HPDE6-E6E7 (cell line): Measurements from ENCODE around the gene HIP1R.
A peak's percentile ranks its signal among the peaks of the same experiment; 100 is the strongest.

ENCODE experiments used
- DNase-seq: peaks from one replicate; pipeline ENCODE4 v3.0.0; 2011; ENCODE audit warnings: missing footprints; ENCODE audit errors: extremely low spot score

The HIP1R gene

DNA sequence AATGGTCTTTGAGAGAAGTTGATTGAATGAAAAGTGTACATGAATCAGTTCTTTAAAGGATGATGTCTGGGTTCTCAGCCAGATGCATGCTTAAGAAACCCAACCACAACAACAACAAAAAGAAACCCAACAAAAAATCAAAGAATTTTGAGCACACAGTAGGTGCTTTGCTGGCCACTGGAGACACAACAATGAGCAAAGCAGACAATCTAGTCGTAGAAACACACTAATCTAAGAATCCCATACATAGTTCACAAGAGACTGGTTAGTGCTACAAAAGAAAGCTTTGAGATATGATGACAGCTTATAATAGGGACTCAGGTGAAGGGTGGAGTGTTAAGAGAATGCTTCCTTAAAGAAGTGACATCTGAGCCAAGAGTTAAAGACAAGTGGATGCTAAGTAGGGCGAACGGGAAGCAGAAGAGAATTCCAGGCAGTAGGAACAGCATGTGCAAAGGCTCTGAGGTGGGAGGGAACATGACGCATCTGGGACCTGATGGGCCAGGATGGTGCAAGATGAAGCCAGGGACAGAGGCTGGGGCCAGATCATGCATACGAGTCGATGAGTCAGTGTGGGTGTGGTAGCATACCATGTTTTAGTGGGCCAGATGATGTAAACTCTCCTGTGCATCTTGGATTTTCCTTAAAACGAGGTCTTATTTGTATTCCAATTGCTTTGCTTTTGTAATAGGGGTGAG is 4.6 kb upstream of the HIP1R start:
- peak; percentile 86 for DNase-seq

DNA sequence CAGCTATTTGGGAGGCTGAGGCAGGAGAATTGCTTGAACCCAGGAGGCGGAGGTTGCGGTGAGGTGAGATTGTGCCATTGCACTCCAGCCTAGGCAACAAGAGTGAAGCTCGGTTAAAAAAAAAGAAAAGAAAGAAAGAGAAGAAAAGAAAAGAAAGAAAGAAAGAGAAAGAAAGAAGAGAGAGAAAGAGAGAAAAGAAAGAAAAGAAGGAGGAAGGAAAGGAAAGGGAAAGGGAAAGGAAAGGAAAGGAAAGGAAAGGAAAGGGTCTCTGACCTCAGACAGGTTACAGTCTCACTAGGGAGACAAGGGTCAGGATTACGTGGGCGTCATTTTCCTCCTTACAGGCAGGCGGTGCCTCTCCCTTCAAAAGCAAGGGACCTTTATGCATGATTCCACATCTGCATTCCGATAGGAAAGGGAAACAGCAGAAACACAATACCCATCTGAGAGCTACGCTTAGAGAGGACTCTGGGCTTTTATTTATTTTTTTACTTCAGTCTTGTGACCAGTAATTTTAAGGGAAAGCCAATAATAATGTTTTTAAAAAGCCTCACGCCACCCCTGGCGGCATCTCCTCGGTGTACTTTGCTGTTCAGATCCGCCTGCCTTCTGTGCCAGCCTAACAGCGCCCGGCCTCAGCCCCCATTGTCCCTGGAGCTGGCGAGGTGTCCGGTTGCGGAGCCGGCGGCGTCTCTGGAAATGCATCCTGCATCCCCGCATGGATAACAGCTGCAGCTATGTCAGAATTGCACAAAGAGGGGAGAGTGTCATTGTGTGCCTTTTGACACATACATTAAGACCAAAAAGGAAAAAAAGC is 945 bp upstream of the HIP1R start:
- no peak for DNase-seq

DNA sequence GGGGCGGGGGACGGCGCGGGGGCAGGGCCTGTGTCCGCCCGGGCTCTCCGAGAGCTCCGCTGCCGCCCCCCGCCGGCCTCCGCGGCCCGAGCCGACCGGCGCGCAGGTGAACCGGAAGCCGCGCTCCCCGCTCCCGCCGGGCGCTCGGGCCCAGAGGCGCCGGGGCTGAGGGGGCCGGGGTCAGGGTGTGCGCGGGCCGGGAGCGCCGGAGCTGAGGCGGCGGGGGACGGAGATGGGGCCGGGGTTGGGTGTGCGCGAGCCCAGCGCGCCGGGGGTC is 431 bp downstream of the HIP1R start:
- no peak for DNase-seq

DNA sequence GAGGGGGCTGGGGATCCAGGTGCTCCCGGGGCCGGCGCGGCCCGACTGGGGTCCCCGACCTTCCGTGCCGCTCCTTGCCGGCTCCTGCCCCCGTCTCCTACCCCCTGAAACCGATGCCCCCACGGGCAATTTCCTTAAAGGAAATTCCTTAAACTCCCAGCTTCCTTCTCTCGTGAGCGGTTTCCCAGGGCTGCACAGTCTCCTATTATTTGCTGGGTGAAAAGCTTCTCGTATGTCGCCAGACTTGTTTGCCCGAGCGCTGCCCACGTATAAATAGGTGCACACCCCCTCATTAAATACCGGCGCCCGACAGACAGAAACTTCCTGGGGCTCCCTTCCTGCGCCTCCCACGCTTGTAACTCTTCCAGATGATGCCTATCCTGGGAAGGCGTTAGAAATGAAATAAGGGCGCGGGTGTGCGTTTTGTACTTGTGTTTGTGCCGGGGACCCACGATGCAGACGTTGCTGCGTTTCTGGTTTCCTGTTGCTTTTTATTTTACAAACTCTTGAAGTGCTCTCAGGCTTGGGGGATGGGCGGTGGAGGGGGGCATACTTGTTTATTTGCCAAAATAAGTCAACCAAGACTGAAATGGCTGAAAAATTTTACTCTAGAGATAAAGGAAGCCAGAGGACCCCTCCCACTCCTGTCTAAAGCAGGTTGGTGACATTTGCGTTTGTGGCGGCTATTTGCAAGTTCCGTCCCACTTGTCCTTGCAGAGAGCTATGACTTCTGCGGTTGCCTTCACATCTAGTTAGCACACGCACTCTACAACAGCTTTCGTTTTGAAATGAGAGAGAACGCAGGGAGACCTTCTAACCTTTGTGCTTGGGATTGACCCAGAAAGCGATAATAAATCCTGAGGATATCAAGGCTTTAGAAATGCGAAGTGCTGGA is 1.0 kb downstream of the HIP1R start:
- no peak for DNase-seq

DNA sequence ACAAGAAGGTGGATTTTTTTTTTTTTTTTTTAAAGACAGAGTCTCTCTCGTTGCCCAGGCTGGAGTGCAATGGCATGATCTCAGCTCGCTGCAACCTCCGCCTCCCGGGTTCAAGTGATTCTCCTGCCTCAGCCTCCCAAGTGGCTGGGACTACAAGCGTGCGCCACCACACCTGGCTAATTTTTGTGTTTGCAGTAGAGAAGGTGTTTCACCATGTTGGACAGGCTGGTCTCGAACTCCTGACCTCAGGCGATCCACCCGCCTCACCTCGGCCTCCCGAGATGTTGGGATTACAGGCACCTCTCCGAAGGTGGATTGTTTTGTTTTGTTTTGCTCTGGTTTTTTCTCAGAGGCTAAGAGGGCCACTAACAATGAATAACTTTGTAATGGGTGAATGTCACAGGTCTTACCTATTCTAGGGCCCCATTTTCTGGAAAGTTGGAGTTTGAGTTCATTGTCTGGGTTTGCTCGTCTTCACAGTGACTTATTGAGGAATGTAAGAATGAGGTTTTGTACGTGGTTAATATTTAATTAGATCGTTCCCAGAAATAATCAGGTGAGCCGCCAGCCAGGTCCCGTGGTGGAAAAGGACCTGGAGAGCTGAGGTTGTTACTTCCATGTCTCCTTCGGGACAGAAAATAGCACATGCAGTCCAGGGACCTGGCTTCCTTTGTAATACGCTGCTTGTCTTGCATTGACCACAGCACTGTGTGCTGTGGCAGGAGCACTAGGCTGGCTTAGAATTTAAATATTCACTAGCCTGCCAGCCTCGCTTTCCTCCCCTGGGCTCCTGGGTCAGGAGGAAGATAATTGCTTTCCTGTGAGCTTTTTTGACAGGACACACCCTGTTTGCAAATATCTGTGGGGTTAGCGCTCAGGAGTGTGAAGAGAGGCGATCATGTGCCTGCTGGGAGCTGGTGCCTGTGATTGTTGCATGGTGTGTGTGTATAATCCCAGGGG is 2.3 kb downstream of the HIP1R start:
- no peak for DNase-seq

DNA sequence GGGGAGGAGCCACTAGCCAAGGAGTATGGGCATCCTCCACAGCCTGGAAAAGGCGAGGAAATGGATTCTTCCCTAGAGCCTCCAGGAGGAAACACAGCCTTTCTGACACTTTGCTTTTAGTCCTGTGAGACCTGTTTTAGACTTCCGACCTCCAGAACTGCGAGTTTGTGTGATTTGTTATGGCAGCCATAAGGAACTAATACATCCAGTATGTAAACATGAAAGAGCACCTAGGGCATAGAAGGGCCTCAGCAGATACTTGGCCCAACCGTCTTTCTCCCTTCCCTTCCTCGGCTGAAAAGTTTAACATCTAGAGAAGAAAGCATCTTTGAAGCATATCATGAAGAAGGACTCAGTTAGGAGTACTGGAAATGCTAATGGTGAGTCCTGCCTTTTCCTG is 3.6 kb downstream of the HIP1R start:
- no peak for DNase-seq

DNA sequence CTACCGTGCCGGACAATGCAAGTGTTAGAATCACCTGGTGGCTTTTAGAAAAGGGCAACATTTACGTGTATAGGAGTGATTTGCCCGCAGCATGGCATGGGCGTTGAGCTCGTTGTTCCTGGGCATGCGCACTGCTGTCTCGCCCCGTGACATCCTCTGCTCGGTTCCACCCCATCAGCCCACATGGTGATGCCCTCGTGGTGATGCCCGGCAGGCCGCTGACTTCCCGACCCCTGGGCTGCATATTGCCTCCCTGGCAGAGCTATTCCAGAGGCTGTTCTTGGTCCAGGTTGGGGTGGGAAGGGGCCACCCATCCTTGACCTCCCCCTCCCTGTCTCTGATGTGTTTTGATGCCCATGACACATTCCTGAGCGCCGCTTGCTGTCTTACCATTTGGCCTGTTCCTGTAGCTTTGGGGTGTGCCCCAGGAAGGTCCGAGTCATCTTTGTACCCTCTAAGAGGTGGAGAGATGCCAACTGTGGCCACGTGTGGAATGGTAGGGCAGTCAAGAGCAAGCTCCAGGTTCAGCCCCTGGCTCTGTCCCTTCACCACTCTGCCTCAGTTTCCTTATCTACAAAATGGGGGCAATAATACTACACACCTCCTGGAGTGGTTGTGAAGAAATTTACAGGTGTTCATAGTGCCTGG is 4.8 kb downstream of the HIP1R start:
- DNase-seq: no peak

DNA sequence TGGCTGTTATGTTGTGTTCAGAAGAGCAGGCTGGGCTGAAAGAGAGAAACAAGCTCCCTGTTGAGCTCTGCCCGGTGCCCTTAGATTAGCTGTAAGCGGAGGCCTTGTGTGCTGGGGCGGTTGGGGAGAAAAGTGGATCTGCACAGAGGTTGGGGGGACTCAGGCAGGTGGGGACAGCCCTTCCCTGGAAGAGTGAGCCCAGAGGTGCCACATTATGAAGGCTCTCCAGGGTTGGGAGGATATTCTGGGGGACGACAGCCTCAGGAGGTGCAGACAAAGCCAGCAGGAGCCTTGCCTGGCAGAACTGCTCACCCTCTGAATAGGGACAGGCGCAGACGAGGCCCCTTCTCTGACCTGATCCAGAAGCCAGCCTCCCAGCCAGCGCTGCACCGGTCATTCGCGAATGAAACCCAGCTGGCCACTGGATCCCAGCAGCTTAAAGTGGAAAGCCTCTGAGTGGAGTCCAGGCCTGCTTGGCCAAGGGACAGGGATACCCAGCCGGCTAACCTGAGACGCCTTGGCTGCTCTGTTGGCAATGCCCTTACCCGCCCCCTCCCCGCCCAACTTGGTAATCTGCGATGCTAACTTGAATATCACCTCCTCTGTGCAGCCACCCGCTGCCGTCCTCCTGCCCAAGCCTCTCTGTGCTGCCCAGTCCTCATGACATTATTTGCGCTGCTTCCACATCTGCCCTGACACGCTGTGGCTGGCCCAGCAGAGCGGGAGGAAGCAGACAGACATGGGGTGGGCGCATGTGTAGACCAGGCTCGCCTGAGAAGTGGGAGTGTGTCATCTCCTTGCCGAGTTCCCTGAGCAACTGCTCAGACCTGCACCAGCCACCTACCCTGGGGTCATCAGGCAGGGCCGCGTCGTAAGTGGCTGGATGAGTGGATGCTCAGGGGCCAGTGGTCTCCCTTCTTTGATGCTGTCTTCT is 5.6 kb downstream of the HIP1R start:
- peak; percentile 84 for DNase-seq

DNA sequence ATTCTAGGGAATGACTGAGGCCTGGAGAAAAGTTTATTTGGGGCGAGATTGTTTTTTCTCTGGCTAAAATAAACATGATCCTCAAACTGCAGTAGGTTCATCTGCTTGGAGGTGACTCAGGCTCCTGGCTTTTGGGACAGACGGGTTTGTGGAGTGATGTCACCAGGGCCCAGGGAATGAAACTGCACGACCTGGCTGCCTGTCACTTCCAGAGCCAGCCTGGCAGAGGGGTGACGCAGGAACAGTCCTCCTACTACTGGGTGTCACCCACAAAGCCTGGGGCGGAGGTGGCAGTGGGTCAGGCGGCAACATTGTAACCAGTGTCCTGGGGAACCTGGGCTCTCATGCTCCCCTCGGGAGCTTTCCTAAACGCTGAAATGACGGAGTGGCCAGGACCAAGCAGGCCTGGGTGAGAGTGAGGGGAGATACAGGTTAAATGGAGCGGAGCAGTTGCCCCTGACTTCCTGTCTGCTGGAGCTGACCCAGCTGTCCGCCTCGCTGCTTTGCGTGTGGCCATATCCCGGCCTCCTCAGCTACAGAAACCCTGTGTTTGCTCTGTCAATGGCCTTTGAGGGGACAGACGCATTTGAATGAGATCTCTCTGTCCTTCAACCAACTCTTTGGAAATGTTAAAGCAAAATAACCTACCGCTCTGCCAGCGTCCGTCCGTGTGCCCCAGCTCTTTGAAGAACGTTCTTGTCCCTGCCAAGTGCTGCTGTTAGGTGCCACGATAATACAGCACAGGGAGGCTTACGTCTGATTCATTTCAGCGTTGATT is 6.5 kb downstream of the HIP1R start:
- DNase-seq: no peak

DNA sequence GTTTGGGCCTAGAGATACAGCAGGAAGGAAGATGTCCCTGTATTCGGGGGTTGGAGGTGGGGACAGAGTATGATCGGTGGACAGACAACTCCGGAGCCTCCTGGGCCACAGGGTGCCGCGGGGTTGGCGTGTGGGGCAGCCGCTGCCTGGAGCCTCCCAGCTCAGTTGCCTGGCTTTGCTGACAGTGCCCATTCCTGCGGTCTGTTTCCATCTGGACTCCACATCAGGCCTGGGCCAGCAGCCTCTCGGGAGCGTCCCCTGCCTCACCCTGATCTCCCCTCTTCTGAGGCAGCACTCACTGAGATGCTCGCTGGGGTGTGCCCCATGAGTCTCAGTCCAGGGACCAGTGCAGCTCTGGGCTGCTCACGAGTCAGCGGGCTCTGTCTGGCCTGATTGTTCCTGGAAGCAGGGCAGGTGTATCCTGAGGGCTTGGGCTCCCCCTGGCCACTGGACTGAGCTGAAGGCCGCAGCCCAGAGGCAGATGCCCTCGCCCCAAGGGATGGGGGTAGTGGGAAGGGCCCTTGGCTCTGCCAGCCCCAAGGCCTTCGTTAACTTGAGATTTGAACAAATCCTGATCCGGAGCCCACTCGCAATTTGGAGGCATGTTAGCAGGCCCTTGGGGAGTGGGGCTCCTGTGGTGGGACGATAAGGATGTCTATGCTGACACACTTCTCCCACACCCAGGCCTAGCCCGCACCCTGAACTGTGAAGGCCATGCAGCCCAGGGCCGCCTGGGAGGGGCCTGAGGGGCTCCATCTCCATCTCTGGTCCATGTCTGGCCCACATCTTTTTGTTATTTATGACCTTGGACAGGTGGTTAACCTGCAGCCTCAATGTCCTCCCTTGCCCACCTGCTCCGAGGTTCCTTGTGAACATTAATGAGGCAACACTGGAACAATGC is 7.5 kb downstream of the HIP1R start:
- DNase-seq: no peak

DNA sequence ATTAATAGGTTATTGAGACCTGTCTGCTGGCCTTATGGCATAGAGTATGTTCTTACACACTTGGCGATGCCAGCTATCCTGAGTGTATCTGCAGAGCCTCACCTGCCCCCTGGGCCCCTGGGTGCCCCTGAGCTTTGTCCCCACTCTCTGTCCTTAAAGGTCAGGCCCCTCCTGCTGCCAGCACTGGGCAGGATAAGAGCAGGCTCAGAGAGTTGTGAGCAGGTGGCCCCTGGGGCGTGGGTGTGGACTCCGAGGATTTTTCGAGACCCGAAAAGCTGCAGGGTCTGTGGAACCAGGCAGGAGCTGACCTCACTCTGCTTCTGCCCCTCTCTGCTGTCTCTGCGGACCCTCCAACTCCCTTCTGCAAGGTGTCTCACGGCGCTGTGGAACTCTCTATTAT is 8.2 kb downstream of the HIP1R start:
- DNase-seq: no peak

DNA sequence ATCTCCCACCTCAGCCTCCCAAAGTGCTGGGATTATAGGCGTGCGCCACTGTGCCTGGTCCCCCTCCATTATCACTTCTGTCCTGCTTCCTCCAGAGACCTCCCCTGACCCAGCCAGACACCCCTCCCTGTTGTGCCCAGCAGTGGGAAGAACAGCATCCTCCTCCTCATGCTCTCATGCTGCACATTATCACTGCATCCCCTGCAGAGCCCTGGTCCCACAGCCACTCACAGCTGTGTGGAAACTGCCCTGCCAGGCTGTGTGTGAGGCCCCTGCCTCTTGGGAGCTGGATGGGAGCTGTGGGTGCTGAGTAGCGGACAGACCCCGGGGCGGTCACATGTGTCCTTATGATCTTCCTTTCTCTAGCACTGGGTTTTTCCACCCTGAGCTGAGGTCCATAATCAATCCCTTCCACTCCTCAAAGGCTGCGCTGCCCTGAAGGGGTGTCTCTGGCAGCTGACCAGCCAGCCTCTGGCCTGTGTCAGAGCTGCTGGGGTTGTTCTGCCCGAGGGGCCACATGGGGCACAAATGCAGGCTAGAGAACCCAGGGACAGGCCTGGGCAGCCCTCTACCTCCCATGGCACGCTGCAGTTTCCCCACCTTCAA is 9.2 kb downstream of the HIP1R start:
- DNase-seq: no peak

DNA sequence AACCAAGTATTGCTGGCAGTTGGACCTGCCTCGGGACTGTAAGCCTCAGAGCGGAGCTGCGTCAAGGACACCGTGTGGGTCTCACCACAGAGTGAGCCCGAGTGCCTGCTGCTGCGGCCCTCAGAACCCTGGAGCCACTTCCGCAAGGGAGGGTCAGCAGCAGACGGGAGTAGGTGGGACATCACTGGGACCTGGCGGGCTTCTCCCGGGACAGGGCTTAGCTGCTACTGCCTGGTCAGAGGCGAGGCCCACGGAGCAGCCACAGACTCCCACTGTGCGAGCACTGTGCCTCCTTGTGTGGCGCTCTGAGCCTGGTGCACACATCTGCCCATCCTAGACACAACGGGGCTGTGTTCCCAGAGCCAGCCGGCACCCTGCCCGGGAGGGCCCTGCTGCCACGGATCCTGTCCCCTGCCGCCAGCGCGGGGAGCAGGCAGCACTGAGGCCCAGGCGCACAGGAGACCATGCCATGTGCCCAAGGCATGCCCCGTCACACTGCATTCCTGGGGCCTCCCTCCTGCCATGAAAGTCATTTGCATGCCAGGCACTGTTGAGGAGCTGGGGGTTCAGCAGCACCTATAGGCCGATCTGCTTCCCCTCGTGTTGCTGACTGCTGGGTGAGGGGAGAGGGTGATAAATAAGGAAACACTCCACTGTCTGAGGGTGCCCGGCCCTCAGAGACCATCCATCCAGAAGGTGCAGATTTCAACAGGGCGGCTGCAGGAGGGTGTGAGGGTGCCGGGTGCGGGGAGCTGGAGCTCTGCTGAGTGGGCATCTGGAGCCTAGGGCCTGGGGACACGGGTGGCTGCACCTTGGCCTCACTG is 10.0 kb downstream of the HIP1R start:
- DNase-seq: no peak

DNA sequence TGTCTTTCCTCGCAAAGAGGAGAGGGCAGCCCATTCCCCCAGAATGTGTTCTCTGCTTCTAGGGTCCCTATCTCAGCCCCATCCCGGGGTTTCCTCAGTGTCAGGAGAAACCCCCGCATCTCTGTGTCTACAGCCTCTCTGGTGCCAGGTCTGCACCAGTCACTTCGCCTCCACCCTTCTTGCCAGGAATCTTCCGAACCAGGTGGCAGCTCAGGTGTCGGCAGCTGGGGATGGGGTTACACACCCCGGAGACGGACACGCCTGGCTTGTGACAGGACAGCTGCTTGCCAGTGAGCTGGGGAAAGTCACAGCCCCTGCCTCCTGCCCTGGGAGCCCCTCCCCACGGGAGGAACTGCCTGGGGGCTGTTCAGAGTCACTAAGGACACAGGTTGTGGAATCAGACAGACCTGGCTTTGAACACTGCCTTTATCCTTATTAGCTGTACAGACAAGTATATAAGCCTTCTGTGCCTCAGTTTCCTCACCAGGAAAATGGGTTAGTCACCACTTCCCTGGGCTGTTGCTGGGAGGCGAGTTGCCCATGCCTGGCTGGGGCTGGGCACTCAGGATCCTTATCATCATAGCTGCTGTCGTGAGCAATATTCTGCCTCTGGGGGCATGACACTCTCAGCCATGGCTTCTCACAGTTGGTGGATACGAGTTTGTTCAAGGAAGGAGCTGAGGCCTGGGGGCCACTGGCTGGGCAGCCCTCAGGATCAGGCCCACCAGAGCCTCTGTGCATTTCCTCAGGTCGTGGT is 10.8 kb downstream of the HIP1R start:
- no peak for DNase-seq

DNA sequence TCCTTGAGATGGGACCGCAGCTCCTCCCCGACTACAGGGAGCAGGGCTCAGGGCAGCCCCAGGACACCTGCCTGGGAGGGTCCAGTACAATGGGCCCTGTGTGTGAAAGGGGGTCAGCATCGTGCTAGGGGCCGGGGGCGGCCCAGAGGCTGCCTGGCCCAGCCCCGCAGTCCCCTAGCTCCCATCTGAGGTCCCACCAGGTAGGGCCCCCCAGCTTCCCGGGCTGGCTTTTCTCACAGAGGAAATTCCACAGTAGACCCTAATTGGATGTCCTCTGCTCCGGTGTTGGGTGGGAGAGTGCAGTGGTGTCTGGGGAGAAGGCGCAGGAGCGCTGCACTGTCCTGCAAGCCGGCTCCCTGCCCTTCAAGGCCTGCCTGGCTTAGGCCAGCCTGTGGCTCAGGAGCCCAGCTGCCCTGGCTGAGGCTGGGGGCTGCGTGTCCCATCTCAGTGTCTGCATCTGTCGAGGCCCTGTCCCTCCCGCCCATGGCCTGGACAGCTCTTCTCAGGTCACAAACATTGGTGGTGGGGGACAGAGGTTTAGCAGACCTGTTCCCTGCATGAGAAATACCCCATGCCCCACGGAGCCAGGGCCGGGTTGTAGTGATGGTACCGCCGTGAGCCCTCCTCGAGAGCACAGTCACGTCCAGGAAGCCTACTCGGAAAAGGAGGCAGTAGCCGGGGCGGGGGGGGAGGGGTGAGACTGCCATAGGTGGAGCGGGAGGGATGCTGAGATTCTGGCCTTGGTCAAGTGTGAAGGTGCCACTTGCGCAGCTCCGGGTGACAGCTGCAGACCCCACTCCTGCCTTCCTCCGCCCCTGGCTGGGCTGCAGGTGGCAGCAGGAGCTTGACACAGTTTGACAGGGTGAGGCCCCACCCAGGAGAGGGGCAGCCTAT is 11.6 kb downstream of the HIP1R start:
- DNase-seq: no peak
